ENCODE measurements around the gene AP3S1.
"Not testable (repeated sequence)": the region's sequence is repeated elsewhere in the genome, so short reads cannot be mapped to it uniquely, and the experiment has no call there.

The AP3S1 gene

DNA sequence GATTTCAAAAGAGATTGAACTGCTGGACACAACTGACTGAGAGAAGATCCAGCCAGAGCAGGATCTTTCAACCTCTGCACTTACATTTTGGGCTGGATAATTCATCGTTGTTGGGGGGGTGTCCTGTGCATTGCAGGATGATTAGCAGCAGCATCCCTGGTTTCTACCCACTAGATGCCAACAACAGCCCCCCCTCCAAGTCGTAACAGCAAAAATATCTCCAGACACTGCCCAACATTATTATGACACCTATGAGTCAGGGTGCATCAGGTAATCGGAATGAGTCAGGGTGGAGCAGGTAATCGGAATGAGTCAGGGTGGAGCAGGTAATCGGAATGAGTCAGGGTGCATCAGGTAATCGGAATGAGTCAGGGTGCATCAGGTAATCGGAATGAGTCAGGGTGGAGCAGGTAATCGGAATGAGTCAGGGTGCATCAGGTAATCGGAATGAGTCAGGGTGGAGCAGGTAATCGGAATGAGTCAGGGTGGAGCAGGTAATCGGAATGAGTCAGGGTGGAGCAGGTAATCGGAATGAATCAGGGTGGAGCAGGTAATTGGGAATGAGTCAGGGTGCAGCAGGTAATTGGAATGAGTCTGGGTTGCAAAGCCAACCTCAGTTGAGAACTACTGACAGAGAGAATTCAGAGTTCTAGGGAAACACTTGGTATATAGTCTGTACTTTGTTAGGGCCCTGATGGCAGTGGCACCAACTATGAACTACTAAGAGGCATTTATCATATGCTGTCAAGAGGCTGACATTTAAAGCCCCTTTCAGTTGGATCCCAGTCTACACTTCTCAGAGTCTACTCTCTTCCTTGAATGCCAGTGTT lies 87.1 kb downstream of the AP3S1 start:
- not testable (repeated sequence) for H3K36me3 Mint-ChIP-seq (ENCODE audit: low read depth); DNase-seq; H3K9me3 Mint-ChIP-seq; H3K4me1 Mint-ChIP-seq (ENCODE audit: low read depth); H3K27me3 Mint-ChIP-seq; H3K4me3 Mint-ChIP-seq; H3K27ac Mint-ChIP-seq

DNA sequence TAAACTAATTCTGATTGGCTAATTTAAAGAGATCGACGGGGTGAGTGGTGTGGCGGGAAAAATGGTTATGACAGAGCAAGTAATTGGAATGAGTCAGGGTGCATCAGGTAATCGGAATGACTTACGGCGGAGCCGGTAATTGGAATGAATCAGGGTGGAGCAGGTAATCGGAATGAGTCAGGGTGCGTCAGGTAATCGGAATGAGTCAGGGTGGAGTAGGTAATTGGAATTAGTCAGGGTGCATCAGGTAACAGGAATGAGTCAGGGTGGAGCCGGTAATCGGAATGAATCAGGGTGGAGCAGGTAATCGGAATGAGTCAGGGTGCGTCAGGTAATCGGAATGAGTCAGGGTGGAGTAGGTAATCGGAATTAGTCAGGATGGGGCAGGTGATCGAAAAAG lies 88.4 kb downstream of the AP3S1 start:
- DNase-seq; H3K9me3 Mint-ChIP-seq; H3K36me3 Mint-ChIP-seq (ENCODE audit: low read depth); H3K27ac Mint-ChIP-seq; H3K4me3 Mint-ChIP-seq; H3K4me1 Mint-ChIP-seq (ENCODE audit: low read depth); H3K27me3 Mint-ChIP-seq: not testable (repeated sequence)

DNA sequence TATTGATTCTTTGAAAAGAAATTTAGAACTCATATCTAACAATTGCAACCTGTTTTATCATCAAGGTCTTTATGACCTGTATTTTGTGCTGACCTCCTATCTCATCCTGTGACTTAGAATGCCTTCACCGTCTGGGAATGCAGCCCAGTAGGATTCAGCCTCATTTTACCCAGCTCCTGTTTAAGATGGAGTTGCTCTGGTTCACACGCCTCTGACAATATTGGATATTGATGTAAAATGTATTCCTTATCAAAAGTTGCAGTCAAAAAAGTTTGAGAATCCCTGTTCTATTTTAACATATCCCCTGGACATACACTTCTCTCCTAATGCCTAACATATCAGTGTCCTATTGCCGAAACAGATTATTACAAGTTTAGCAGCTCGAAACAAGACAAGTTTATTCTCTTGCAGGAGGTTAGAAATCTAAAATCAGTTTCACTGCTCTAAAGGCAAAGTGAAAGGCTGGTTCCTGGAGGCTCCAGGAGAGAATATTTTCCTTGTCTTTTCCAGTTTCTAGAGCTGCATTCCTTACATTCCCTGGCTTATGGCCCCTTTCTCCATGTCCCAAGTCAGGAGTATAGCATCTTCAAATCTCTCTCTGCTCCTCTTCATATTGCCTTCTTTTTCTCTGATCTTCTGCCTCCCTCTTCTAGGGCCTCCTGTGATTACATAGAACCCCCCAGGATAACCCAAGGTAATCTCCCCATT lies 89.0 kb downstream of the AP3S1 start:
- no peaks in the 10 kb centered on the region for H3K27me3 Mint-ChIP-seq
- no peak overlapping the region for H3K4me3 Mint-ChIP-seq
- no peaks in the 10 kb centered on the region for H3K36me3 Mint-ChIP-seq (ENCODE audit: low read depth)
- H3K9me3 Mint-ChIP-seq: no peaks in the 10 kb centered on the region
- no peaks in the 10 kb centered on the region for H3K4me1 Mint-ChIP-seq (ENCODE audit: low read depth)
- H3K27ac Mint-ChIP-seq: no peak overlapping the region
- no peak for DNase-seq

DNA sequence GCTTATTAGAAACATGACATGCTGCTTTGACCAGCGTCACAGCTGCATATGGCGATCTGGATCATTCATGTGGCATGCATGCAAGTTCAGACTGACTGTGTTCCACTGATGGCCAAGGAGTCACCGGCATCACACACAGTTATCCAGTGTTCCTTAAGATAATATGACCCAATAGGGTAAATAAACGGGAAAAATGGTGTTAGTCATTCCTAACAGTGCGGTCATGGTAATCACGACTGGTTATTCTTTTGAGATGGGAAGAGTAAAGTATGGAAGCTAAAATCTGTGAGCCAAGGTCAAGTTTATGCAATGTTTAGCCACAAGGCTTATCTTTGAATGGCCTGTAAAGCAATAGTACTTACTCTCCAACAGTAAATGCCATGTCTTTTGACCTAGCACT lies 91.3 kb downstream of the AP3S1 start:
- H3K9me3 Mint-ChIP-seq: no peaks in the 10 kb centered on the region
- DNase-seq: no peak
- H3K36me3 Mint-ChIP-seq (ENCODE audit: low read depth): no peaks in the 10 kb centered on the region
- H3K27ac Mint-ChIP-seq: no peak overlapping the region
- no peak overlapping the region for H3K4me3 Mint-ChIP-seq
- no peaks in the 10 kb centered on the region for H3K27me3 Mint-ChIP-seq
- H3K4me1 Mint-ChIP-seq (ENCODE audit: low read depth): no peaks in the 10 kb centered on the region

DNA sequence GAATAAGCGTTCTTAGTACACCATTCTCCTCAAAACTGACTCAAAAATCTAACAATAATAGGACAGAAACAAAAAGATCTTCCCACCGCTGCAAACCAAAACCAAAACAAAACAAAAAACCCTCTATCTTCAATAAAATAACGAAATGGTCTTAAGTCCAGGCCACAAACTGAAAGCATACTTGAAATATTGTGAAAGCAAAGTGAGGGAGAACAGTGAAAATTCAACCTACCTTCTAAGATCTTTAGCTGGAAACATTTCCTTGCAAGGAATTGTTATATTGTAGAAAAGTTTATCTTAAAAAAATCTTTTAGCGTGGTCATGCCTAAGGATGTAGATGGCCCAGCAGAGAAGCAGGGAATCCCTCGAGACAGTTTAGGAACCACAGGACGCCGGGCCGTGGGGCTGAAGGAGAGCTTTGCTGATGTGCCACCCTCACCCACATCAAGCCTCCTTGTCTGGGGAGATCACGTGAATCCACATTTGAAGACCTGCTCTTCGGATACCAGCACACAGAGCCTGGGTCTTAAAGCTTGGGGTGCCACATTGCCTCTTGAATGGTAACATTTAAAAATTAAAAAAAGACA lies 92.7 kb downstream of the AP3S1 start:
- Mint-ChIP-seq H3K36me3 (ENCODE audit: low read depth) (no peaks in the 10 kb centered on the region), H3K4me3 (no peak overlapping the region), H3K9me3 (no peaks in the 10 kb centered on the region), H3K4me1 (ENCODE audit: low read depth) (no peaks in the 10 kb centered on the region), H3K27me3 (no peaks in the 10 kb centered on the region), H3K27ac (no peak overlapping the region)
- DNase-seq: no peak

DNA sequence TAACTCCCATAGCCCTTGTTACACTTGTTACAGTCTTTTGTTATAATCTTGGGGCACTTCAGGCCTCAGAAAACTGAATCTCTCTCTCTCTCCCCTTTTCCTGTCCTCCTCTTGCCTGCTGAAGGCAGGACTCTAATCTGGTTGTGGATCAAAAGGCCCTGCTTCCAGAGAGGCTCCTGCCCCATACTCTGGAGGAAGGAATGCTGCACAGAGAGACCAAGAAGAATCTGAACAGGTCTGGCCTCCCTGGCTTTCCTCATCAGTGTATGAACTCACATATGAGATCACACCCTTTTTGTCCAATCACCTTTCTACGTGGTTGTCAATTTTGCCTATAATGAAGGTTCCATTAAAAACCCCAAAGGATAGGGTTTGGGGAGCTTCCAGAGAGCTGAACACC lies 94.3 kb downstream of the AP3S1 start:
- Mint-ChIP-seq H3K36me3 (ENCODE audit: low read depth) (no peaks in the 10 kb centered on the region), H3K4me1 (ENCODE audit: low read depth) (no peaks in the 10 kb centered on the region)

DNA sequence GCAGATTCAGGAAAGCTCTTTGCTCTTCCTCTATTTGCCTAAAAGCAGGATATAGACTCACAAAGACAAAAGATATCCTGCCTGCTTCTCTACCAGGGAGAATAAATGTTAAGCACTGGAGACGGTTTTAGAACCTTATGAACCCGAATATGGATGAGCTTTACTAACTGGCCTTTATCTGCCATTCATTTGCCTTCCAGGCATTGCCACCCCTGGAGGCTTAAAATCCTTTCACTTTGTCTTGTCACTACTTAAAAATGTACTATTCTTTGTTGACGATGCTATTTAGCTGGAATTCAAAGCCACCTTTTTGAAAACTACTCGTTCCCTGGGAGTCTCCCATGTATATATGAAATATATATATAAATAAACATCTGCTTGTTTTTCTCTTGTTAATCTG lies 97.3 kb downstream of the AP3S1 start:
- Mint-ChIP-seq H3K4me1 (ENCODE audit: low read depth) (no peaks in the 10 kb centered on the region), H3K27ac (no peak overlapping the region), H3K9me3 (peaks cover 5% of the 10 kb centered on the region), H3K27me3 (no peaks in the 10 kb centered on the region), H3K4me3 (no peak overlapping the region), H3K36me3 (ENCODE audit: low read depth) (no peaks in the 10 kb centered on the region)
- DNase-seq: no peak

More for the DNA sequence above, 94.3 kb downstream of the AP3S1 start:
- peaks cover 1% of the 10 kb centered on the region for H3K9me3 Mint-ChIP-seq
- H3K27me3 Mint-ChIP-seq: no peaks in the 10 kb centered on the region
- DNase-seq: no peak
- no peak overlapping the region for H3K27ac Mint-ChIP-seq
- no peak overlapping the region for H3K4me3 Mint-ChIP-seq

DNA sequence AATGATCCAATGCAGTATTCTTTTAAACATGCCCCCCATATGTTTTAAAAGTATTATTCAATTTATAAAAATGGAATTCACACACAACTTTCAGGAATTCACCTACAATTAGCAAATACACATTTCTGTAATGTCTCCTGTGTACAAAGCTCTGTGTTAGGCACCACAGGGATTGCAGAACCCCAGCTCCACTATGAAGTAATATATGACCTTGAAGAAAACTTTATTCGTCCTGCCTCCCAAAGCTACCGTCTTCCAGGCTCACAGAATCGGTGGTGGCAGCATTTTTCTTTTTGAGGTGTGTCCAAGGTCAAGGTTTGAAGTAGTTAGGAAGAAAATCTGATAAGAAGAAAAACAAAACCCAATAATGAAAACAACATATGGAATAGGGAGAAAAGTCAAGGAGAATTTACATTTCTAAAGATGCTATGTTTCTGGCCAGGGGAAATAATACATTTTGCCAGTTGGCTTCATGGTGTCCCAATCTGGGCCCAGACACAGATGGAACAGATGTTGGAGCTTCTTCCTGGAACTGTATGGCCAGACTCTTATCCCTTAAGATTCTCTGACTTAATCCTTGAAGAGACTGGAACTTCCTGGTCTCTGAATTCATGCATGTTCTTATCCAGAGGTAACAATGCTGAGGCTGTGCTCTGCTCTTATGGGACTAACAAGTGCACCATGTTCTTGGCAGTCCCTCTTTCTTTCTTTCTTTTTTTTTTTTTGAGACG lies 98.5 kb downstream of the AP3S1 start:
- H3K9me3 Mint-ChIP-seq: peaks cover 5% of the 10 kb centered on the region
- no peaks in the 10 kb centered on the region for H3K4me1 Mint-ChIP-seq (ENCODE audit: low read depth)
- no peak overlapping the region for H3K4me3 Mint-ChIP-seq
- H3K36me3 Mint-ChIP-seq (ENCODE audit: low read depth): no peaks in the 10 kb centered on the region
- DNase-seq: no peak
- no peaks in the 10 kb centered on the region for H3K27me3 Mint-ChIP-seq
- no peak overlapping the region for H3K27ac Mint-ChIP-seq

DNA sequence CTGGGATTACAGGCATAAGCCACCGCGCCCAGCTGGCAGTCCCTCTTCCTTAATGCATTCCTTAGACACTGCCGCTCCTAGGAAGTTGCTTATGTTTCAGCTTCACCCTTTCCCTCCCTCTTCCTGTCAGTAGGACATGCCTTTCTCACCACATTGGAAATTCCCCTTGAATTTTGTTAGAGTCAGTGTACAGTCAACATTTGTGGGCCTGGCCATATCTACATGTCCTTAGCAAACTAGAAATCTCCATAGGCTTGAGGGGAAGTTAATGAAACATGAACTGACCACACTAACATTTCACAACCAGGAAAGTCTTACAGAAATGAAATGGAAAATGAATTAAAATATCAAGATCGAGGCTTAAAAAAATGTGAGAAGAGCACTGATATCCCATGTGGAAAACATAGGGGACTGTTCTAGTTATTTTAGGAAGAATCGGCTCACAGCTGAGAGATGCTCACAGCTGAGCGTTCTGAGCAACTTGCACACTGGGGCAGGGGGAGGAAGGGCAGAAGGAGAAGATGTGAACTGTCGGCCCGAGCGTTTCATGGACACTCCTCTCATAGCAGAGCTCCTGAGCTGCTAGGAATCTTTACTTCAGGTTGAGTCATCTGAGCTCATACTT lies 99.4 kb downstream of the AP3S1 start:
- Mint-ChIP-seq H3K9me3 (peaks cover 5% of the 10 kb centered on the region), H3K4me1 (ENCODE audit: low read depth) (no peaks in the 10 kb centered on the region), H3K36me3 (ENCODE audit: low read depth) (no peaks in the 10 kb centered on the region), H3K27ac (no peak overlapping the region), H3K4me3 (no peak overlapping the region), H3K27me3 (no peaks in the 10 kb centered on the region)
- no peak for DNase-seq

DNA sequence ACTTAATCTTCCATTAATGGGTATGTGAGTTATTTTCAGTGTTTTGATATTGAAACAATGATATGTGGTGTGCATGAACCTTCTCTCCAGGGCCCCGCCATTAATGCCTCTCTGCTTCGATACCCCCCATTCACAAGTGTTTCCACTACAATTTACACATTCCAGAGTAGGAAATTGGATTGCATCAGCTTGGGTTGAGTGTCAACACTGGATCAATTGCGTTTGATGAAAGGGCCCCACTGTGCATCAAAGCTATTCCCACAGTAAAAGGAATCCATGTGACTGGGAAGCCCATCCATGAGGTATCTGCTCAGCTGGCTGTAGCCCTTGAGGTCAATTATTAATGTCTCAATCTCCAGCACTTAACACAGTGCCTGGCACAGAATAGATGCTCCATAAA lies 102.8 kb downstream of the AP3S1 start:
- H3K4me1 Mint-ChIP-seq (ENCODE audit: low read depth): no peaks in the 10 kb centered on the region
- no peaks in the 10 kb centered on the region for H3K36me3 Mint-ChIP-seq (ENCODE audit: low read depth)
- no peak overlapping the region for H3K27ac Mint-ChIP-seq
- peaks cover 5% of the 10 kb centered on the region for H3K9me3 Mint-ChIP-seq
- no peaks in the 10 kb centered on the region for H3K27me3 Mint-ChIP-seq
- DNase-seq: no peak
- no peak overlapping the region for H3K4me3 Mint-ChIP-seq

DNA sequence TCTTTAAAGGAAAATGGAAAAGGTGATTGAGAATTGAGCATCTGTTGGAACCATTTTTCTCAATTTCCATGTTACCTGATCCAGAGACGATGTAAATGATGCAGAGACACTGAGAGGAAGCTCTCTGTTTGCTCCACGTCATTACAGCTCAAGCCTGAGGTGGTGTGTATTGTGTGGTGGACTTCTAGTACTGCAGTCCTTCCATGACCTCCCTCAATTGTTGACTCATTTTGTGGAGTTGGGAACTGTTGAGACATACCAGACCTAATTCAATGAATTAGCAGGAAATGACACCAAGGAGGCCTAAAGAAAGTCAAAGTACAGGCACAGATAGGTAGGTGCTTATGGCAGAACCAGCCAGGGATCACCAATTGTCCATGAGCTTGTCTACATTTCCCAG lies 104.9 kb downstream of the AP3S1 start:
- peaks cover 6% of the 10 kb centered on the region for H3K27me3 Mint-ChIP-seq
- H3K4me1 Mint-ChIP-seq (ENCODE audit: low read depth): no peaks in the 10 kb centered on the region
- DNase-seq: no peak
- H3K27ac Mint-ChIP-seq: no peak overlapping the region
- H3K4me3 Mint-ChIP-seq: no peak overlapping the region
- no peaks in the 10 kb centered on the region for H3K36me3 Mint-ChIP-seq (ENCODE audit: low read depth)
- no peaks in the 10 kb centered on the region for H3K9me3 Mint-ChIP-seq

DNA sequence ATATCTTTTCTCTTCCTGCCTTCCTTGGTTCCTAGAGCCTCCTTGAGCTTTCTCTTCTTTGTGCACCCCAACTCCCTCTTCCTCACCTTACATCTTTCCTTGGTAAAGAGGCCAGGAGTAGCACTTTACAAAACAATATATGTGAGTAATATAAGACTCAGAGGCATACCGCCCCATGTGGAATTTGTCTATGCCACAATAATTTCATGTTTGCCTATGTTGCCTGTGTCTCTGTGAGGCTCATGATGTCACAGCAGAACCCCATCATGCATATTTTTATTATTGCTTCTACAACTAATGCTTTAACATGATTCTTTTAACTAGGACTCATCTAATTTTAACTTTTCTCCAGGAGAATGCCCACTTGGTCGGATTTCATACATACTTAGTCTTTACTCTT lies 105.5 kb downstream of the AP3S1 start:
- H3K9me3 Mint-ChIP-seq: no peaks in the 10 kb centered on the region
- no peak overlapping the region for H3K4me3 Mint-ChIP-seq
- no peaks in the 10 kb centered on the region for H3K36me3 Mint-ChIP-seq (ENCODE audit: low read depth)
- no peaks in the 10 kb centered on the region for H3K4me1 Mint-ChIP-seq (ENCODE audit: low read depth)
- DNase-seq: no peak
- H3K27me3 Mint-ChIP-seq: peaks cover 8% of the 10 kb centered on the region
- no peak overlapping the region for H3K27ac Mint-ChIP-seq

DNA sequence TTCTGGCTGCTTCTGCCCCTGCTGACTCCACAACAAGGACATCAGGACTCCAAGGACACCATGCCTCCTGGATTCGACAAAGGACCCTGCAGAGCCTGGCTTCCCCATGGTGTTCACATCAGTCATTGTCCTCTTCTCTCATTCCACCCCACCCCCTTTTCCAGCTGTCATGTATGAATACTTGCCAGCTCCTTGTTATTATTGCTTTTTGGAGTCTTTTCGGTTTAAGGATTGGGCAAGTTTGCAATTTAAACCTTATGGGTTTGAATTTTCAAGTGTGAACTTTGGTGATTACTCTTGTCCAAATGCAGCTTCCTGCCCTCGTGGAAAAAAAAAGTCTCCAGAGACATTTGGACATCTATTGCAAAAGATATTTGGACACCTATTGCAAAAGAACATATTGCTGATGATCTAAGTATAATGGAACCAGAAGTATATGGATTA lies 106.4 kb downstream of the AP3S1 start:
- Mint-ChIP-seq H3K9me3 (no peaks in the 10 kb centered on the region), H3K36me3 (ENCODE audit: low read depth) (no peaks in the 10 kb centered on the region), H3K4me3 (no peak overlapping the region), H3K4me1 (ENCODE audit: low read depth) (no peaks in the 10 kb centered on the region), H3K27me3 (peaks cover 13% of the 10 kb centered on the region), H3K27ac (no peak overlapping the region)
- DNase-seq: no peak

DNA sequence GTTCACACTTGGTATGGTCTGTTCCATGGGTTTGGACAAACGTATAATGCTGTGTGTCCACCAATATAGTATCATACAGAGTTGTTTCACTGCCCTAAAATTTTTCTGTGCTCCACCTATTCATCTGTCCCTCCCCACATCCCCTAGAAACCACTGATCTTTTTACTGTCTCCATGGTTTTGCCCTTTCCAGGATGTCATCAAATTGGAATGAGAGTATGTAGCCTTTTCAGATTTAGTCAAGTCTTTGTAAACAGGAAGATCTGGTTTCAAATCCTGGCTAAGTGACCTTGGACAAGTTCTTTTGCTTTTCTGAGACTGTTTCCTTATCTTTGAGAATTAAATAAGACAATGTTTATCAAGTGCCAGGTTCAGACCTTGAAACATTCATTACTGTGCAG lies 107.4 kb downstream of the AP3S1 start:
- H3K27ac Mint-ChIP-seq: no peak overlapping the region
- peaks cover 20% of the 10 kb centered on the region for H3K27me3 Mint-ChIP-seq
- DNase-seq: no peak
- H3K36me3 Mint-ChIP-seq (ENCODE audit: low read depth): no peaks in the 10 kb centered on the region
- no peak overlapping the region for H3K4me3 Mint-ChIP-seq
- no peaks in the 10 kb centered on the region for H3K9me3 Mint-ChIP-seq
- no peaks in the 10 kb centered on the region for H3K4me1 Mint-ChIP-seq (ENCODE audit: low read depth)
